K562 (cell line): ENCODE data around the gene RPS6KA2. TPM values are rescaled to one million over a fixed set of nuclear protein-coding genes. Genes with fewer than 3 reads are reported as not detected.

Experiments used
- AFF4 ChIP-seq: sonication (generic); formaldehyde crosslinking; IDR thresholded peaks from 2 replicates; pipeline ENCODE4 v1.8.0; 2023; ENCODE audit warnings: mild to moderate bottlenecking, missing genetic modification reagents
- ARID3B ChIP-seq: fragments of 250-450 bp; sonication (Bioruptor Pico); IDR thresholded peaks from 2 replicates; pipeline ENCODE4 v1.4.0; 2020; ENCODE audit warnings: borderline replicate concordance
- FOXP1 ChIP-seq: sonication (generic); formaldehyde crosslinking; IDR thresholded peaks from 2 replicates; pipeline ENCODE4 v1.8.0; 2022; ENCODE audit warnings: mild to moderate bottlenecking, missing genetic modification reagents
- GTF2B ChIP-seq: IDR thresholded peaks from 2 replicates; pipeline ENCODE4 v1.6.1; 2011; ENCODE audit not compliant: insufficient read length; ENCODE audit errors: extremely low read depth
- HCFC1 ChIP-seq: IDR thresholded peaks from 2 replicates; pipeline ENCODE4 v1.6.1; 2012; ENCODE audit warnings: low read depth, low read length, improper control_type of control experiment
- JUND ChIP-seq, 2 experiments: IDR thresholded peaks; 2 replicates in 1 of 2; 3 replicates in 1 of 2; pipeline ENCODE4 v1.6.1; 2011; ENCODE audit warnings: borderline replicate concordance in 2 of 2, low read depth in 2 of 2, low read length in 2 of 2, improper control_type of control experiment in 1 of 2, missing biosample characterization in 1 of 2, missing genetic modification characterization in 1 of 2, missing genetic modification reagents in 1 of 2
- KDM5B ChIP-seq: fragments of 200-600 bp; sonication (generic); IDR thresholded peaks from 2 replicates; pipeline ENCODE4 v1.6.1; 2012; ENCODE audit warnings: low read depth, mild to moderate bottlenecking, moderate library complexity, low read length, control low read depth, inconsistent platforms; ENCODE audit not compliant: insufficient replicate concordance
- MBD2 ChIP-seq: sonication (generic); IDR thresholded peaks from 2 replicates; pipeline ENCODE4 v1.6.1; 2016; ENCODE audit warnings: low read depth, borderline replicate concordance
- MITF ChIP-seq: IDR thresholded peaks from 2 replicates; pipeline ENCODE4 v1.6.1; 2014; ENCODE audit warnings: antibody characterized with exemption
- NONO ChIP-seq, 2 experiments: fragments of 200-400 bp in 1 of 2; fragments of 450-650 bp in 1 of 2; formaldehyde crosslinking in 1 of 2; IDR thresholded peaks; 2 replicates each; pipeline ENCODE4 v1.6.1; 2017; ENCODE audit warnings: low read depth in 2 of 2, mild to moderate bottlenecking in 2 of 2, moderate library complexity in 2 of 2, low read length in 1 of 2
- RB1 ChIP-seq: fragments of 450-650 bp; IDR thresholded peaks from 2 replicates; pipeline ENCODE4 v1.6.1; 2017; ENCODE audit warnings: low read depth, mild to moderate bottlenecking
- TFE3 ChIP-seq: fragments of 450-650 bp; formaldehyde crosslinking; IDR thresholded peaks from 2 replicates; pipeline ENCODE4 v1.4.0; 2020; ENCODE audit warnings: mild to moderate bottlenecking, mixed read lengths
- ZNF12 ChIP-seq: sonication (generic); formaldehyde crosslinking; IDR thresholded peaks from 2 replicates; pipeline ENCODE4 v1.4.0; 2020; ENCODE audit warnings: mild to moderate bottlenecking, missing genetic modification reagents
- ZNF408 ChIP-seq: fragments of 250-450 bp; sonication (Bioruptor Pico); IDR thresholded peaks from 2 replicates; pipeline ENCODE4 v1.4.0; 2020; ENCODE audit warnings: low read depth, mild to moderate bottlenecking, moderate library complexity
- ZNF655 ChIP-seq: fragments of 250-450 bp; sonication (Bioruptor Pico); IDR thresholded peaks from 2 replicates; pipeline ENCODE4 v1.5.0; 2021
- polyA plus RNA-seq, 8 experiments: library from polyadenylated mRNA; depleted of rRNA in 4 of 8; stranded (reverse) in 5 of 8; unstranded in 3 of 8; fragments of >200 nt; fragmentation: Nextera tagmentation in 2 of 8; fragmentation: Illumina TruSeq in 1 of 8; extraction: Ambion mirVana in 2 of 8; extraction: Trizol in 1 of 8; gene quantifications; 2 replicates each; pipeline versions ENCODE4 v1.2.1 to v1.2.3, GENCODE V29; 2011 to 2014; ENCODE audit warnings: inconsistent platforms in 1 of 8, missing spikeins in 1 of 8
- total RNA-seq, 7 experiments: library from RNA; depleted of rRNA in 6 of 7; stranded (reverse); fragments of >200 nt in 6 of 7; fragmentation: Illumina TruSeq in 2 of 7; extraction: Trizol in 2 of 7; gene quantifications; 2 replicates each; pipeline versions ENCODE4 v1.2.1 to v1.2.3, GENCODE V29; 2011 to 2021; ENCODE audit warnings: low replicate concordance in 1 of 7

Gene RPS6KA2
- total and polyA plus RNA-seq, 9 of the 15 experiments (the other 6 are each of a cell fraction or from before 2014, with no cell fraction given) = 0.29 to 1.00 (median 0.53) TPM

- no peak for TF ChIP-seq AFF4
- no peak for TF ChIP-seq ZNF408 (CRISPR knock-in tag)
- no peak for TF ChIP-seq JUND (IDR thresholded peaks at IDR 0.05; ENCODE audit: borderline replicate concordance, low read depth, low read length)
- TF ChIP-seq JUND (tag; IDR thresholded peaks at IDR 0.05; ENCODE audit: borderline replicate concordance, low read depth, low read length) = no peak
- TF ChIP-seq FOXP1 = no peak
- no peak for TF ChIP-seq GTF2B
- TF ChIP-seq HCFC1 = peak; percentile 92
- no peak for TF ChIP-seq ARID3B
- peak; percentile 96 for TF ChIP-seq TFE3 (CRISPR knock-in tag)
- no peak for TF ChIP-seq RB1
- peak; percentile 66 for TF ChIP-seq MBD2
- TF ChIP-seq KDM5B = no peak
- no peak for TF ChIP-seq ZNF655 (CRISPR knock-in tag)
- no peak for TF ChIP-seq NONO (IDR thresholded peaks at IDR 0.05; ENCODE audit: low read depth in 2 of 2, low read length in 1 of 2)
- no peak for TF ChIP-seq MITF
- no peak for TF ChIP-seq ZNF12 (CRISPR knock-in tag)
Observed at GRCh38 chr6:166586424-166587156, 40.5 kb downstream of the RPS6KA2 start, which contains the start of gene RAMACL (continued).
